Breast epithelium (tissue), 4 donors: ENCODE data around the gene RIMS1. TPM values are rescaled to one million over a fixed set of nuclear protein-coding genes. Genes with fewer than 3 reads are reported as not detected.

Source experiments
- DNase-seq, 2 donors: peaks; one replicate each; pipeline ENCODE4 v3.0.0-alpha.2; 2019; ENCODE audit warnings: low spot score in 2 of 2
- H3K27ac ChIP-seq, 2 donors: fragments of 200-600 bp; sonication (generic) in 1 of 2; one replicate each; pipeline ENCODE4 v1.5.1; 2016 to 2019; ENCODE audit warnings: mild to moderate bottlenecking in 1 of 2
- H3K27me3 ChIP-seq, 2 donors: fragments of 200-600 bp; sonication (generic) in 1 of 2; one replicate each; pipeline versions ENCODE4 v1.5.1 to v1.6.0; 2017 to 2019; ENCODE audit warnings: control low read depth in 1 of 2, mild to moderate bottlenecking in 1 of 2
- H3K36me3 ChIP-seq: fragments of 200-600 bp; one replicate; pipeline ENCODE4 v1.5.1; 2019
- H3K4me1 ChIP-seq, 2 donors: fragments of 200-600 bp; sonication (generic); one replicate each; pipeline ENCODE4 v1.5.1; 2016 to 2019; ENCODE audit warnings: control low read depth in 1 of 2
- H3K4me3 ChIP-seq, 3 donors: fragments of 200-600 bp; sonication (generic); 1 replicate in 2 of 3; 2 replicates in 1 of 3; pipeline ENCODE4 v1.5.1; 2016 to 2019; ENCODE audit warnings: mild to moderate bottlenecking in 3 of 3, moderate library complexity in 2 of 3
- H3K9me3 ChIP-seq, 2 donors: fragments of 200-600 bp; sonication (generic) in 1 of 2; one replicate each; pipeline ENCODE4 v1.5.1; 2016 to 2019; ENCODE audit warnings: control low read depth in 1 of 2
- POLR2A ChIP-seq: fragments of 450-650 bp; IDR thresholded peaks from one replicate; pipeline ENCODE4 v1.6.1; 2016; ENCODE audit warnings: antibody characterized with exemption, mild to moderate bottlenecking, moderate library complexity
- POLR2AphosphoS5 ChIP-seq, 3 donors: sonication (generic); formaldehyde crosslinking; IDR thresholded peaks; one replicate each; pipeline ENCODE4 v1.6.1; 2017; ENCODE audit warnings: antibody characterized with exemption in 3 of 3
- intact Hi-C: fragments of 100-400 bp; cut with DNase I; formaldehyde crosslinking; loops from one replicate; pipeline ENCODE4 v1.15.1; 2023; ENCODE audit warnings: low total_unique reads
- total RNA-seq, 3 donors: library from RNA; depleted of rRNA; stranded (reverse); fragments of >200 nt; gene quantifications; one replicate each; pipeline ENCODE4 v1.1.0, GENCODE V29; 2016
- TF ChIP-seq, protein P1 (sequence below), 3 donors: fragments of 450-650 bp; IDR thresholded peaks; one replicate each; pipeline ENCODE4 v1.5.1; 2016 to 2017; ENCODE audit warnings: antibody characterized with exemption in 3 of 3, mild to moderate bottlenecking in 3 of 3, moderate library complexity in 3 of 3

RIMS1 gene
- total RNA-seq, 3 donors from 2014 or later, result 1.3 to 4.0 (median 2.6) TPM

DNA sequence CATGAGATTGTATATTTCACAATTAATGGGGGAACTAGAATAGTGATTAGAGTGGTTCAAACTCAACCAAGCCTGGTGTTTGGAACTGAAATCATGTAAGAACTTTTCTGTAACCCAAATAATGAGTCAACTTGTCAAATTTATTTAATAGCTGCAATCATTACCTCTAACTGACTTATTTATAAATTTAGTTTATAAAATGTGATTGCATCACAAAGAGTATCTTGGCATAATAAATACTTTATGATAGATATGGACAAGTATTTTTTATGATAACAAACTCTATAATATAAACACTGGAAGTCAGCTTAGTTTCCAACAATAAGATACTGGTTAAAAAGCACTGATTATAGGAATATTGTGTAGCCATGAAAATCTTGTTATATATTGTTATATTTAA lies 319.1 kb downstream of the RIMS1 start:
- DNase-seq, result no peak
- Histone ChIP-seq H3K9me3 (no peaks in the 10 kb centered on the region), H3K27me3 (no peaks in the 10 kb centered on the region), H3K27ac (no peak overlapping the region), H3K4me3 (no peak overlapping the region), H3K36me3 (no peaks in the 10 kb centered on the region), H3K4me1 (no peaks in the 10 kb centered on the region)
- TF ChIP-seq POLR2AphosphoS5 (IDR thresholded peaks at IDR 0.05) (no peak), POLR2A (no peak)
- TF ChIP-seq, protein P1, sequence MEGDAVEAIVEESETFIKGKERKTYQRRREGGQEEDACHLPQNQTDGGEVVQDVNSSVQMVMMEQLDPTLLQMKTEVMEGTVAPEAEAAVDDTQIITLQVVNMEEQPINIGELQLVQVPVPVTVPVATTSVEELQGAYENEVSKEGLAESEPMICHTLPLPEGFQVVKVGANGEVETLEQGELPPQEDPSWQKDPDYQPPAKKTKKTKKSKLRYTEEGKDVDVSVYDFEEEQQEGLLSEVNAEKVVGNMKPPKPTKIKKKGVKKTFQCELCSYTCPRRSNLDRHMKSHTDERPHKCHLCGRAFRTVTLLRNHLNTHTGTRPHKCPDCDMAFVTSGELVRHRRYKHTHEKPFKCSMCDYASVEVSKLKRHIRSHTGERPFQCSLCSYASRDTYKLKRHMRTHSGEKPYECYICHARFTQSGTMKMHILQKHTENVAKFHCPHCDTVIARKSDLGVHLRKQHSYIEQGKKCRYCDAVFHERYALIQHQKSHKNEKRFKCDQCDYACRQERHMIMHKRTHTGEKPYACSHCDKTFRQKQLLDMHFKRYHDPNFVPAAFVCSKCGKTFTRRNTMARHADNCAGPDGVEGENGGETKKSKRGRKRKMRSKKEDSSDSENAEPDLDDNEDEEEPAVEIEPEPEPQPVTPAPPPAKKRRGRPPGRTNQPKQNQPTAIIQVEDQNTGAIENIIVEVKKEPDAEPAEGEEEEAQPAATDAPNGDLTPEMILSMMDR (IDR thresholded peaks at IDR 0.05), result no peak
- intact Hi-C loops, result no loop called here

DNA sequence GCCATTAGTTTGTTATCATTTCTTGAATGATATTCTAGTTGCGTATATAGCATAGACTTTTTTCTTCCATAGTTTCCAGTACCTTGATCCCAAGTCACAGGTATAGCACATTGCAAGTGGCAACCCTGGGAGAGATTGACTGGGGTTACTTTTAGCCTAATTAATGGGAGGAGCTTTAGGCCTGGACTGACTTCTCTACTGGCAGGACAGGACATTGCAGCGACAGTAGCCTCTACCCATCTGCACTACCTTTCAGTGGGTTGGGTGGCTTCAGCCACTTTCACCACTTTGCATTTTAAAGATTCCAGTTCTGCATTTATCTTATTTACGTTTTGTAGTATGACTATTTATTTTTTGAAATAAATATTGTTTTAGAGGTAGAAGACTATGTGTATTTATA lies 320.3 kb downstream of the RIMS1 start:
- H3K9me3 ChIP-seq, result no peaks in the 10 kb centered on the region
- H3K27me3 ChIP-seq, result no peaks in the 10 kb centered on the region
- TF ChIP-seq, protein P1 (IDR thresholded peaks at IDR 0.05), result no peak
- TF ChIP-seq POLR2A, result no peak
- no peak for TF ChIP-seq POLR2AphosphoS5 (IDR thresholded peaks at IDR 0.05)
- no peak for DNase-seq
- intact Hi-C loops, result no loop called here
- no peak overlapping the region for H3K27ac ChIP-seq
- no peaks in the 10 kb centered on the region for H3K4me1 ChIP-seq
- no peak overlapping the region for H3K4me3 ChIP-seq
- no peaks in the 10 kb centered on the region for H3K36me3 ChIP-seq

DNA sequence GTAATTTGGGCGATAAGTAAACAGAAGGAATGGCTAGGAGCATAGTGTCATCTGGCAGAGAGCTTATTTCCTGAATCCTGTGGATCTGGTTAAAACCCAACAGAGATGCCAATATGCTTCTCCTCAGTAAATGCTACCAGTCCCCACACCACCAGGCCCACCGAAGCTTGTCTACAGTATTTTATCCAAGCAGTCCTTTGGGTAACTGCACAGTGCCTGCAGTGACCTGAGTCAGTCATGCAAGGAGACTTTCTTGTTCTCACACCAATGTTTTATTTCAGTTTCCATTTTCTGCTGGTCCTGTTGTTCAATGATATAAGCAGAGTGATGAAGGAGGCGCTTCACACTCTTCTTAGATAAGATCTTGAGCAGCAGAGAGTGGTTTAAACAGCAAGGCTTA lies 326.3 kb downstream of the RIMS1 start:
- no peak for TF ChIP-seq POLR2A
- TF ChIP-seq POLR2AphosphoS5 (IDR thresholded peaks at IDR 0.05), result no peak
- TF ChIP-seq, protein P1 (IDR thresholded peaks at IDR 0.05), result no peak
- Histone ChIP-seq H3K9me3 (no peaks in the 10 kb centered on the region), H3K27ac (no peak overlapping the region), H3K27me3 (no peaks in the 10 kb centered on the region), H3K36me3 (no peaks in the 10 kb centered on the region), H3K4me1 (no peaks in the 10 kb centered on the region), H3K4me3 (no peak overlapping the region)
- intact Hi-C loops, result no loop called here
- DNase-seq, result no peak

DNA sequence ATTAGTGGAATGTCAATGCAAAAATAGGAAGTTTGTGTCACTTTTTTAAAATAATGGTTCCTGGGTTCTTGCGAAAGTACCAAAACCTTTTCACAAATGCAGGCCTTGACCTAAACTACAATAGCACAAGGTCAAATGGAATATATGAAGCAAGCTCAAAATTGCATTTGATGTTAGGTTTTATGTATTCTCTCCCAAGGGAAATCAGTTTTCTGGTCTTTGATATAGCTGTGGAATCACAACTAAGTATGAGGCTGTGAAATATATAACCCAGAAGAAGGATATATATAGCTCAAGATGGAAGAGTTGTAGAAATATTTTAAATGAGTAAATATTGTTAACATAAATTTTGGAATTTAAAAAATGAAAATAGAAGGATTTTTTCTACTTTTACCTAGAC lies 327.3 kb downstream of the RIMS1 start:
- TF ChIP-seq, protein P1 (IDR thresholded peaks at IDR 0.05), result no peak
- no peak for TF ChIP-seq POLR2A
- TF ChIP-seq POLR2AphosphoS5 (IDR thresholded peaks at IDR 0.05), result no peak
- Histone ChIP-seq H3K4me1 (no peaks in the 10 kb centered on the region), H3K9me3 (no peaks in the 10 kb centered on the region), H3K4me3 (no peak overlapping the region), H3K36me3 (no peaks in the 10 kb centered on the region), H3K27ac (no peak overlapping the region), H3K27me3 (no peaks in the 10 kb centered on the region)
- intact Hi-C loops, result no loop called here
- no peak for DNase-seq

DNA sequence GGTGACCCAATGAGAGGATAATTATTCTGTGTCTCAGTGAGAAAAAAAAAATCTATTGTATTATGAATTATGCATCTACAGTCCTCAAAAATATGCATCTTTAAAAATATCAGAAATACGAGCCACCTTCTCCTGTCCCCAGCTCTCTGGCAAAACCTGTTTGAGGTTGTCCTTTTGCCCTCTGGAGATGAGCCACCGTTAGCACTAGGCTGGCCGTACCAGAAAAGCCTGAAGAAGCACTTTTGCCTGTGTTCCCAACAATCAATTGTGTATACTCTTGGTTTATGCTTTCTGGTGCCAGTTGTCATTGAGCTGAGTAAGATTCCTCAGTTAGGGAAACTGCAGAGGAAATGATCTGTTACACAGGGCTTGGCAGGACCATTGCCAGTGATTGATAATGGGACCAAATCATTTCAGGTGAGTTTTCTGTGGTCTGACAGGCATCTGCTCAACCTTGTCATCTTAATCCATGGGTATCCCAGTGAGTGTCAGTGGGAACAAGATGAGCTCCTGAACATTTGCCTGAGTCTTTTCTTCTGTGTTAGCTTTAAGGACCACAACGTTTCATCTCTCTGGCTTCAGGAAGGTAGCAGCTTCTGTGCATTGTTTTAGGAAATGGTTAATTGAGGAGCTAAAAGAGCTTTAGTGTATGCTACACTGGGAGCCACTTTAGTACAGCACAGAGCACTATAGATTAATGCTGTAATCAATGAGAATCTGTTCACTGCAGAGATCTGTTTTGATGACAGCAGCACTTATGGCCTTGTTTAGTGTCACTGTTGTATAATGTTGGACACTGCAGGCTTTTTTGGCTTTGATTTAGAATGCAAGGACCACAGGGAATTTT lies 330.1 kb downstream of the RIMS1 start:
- Histone ChIP-seq H3K4me3 (no peak overlapping the region), H3K36me3 (no peaks in the 10 kb centered on the region), H3K27me3 (no peaks in the 10 kb centered on the region), H3K27ac (peak overlapping the region in 1 of 2 donors; percentile 24), H3K9me3 (no peaks in the 10 kb centered on the region), H3K4me1 (no peaks in the 10 kb centered on the region)
- peak; percentile 57 to 64 for DNase-seq
- intact Hi-C loops, result no loop called here
- TF ChIP-seq POLR2A (no peak), POLR2AphosphoS5 (IDR thresholded peaks at IDR 0.05) (no peak)
- TF ChIP-seq, protein P1 (IDR thresholded peaks at IDR 0.05), result no peak
